HCT116 (cell line): ENCODE data around the gene TMEM143. TPM values are rescaled to one million over a fixed set of nuclear protein-coding genes. Genes with fewer than 3 reads are reported as not detected.
A peak's percentile ranks its signal among the peaks of the same experiment; 100 is the strongest.

Source experiments
- ATAC-seq: fragments of 200-7000 bp; cut with Tn5 transposase; 2 replicates; pipeline ENCODE4 v1.9.1; 2020; ENCODE audit warnings: mild to moderate bottlenecking, moderate library complexity
- BruUV-seq: library from RNA; stranded (reverse); fragments of 400-500 nt; replicated peaks from 2 replicates; lab custom pipeline; 2021; lab: Mats Ljungman, UMichigan
- CTCF ChIA-PET: fragments of 300-600 bp; sonication (Branson Sonifier 250); formaldehyde crosslinking; loops from one replicate; lab custom pipeline; 2021; ENCODE audit warnings: antibody characterized with exemption; lab: Charles Lee
- POLR2A ChIA-PET: fragments of 300-600, 350-600 bp; sonication (Branson Sonifier 250); formaldehyde crosslinking; loops from one replicate; lab custom pipeline; 2021; ENCODE audit warnings: antibody characterized with exemption; lab: Charles Lee
- RAD21 ChIA-PET, 2 experiments: fragments of 300-600 bp; sonication (Branson Sonifier 250); formaldehyde crosslinking; loops; one replicate each; lab custom pipeline; 2023; ENCODE audit warnings: low total read pairs in 2 of 2; ENCODE audit not compliant: uncharacterized antibody in 2 of 2, unreplicated experiment in 2 of 2, low non-redundant PET in 1 of 2; lab: Charles Lee
- DNase-seq: peaks from one replicate; pipeline ENCODE4 v3.0.0-alpha.2; 2010; ENCODE audit warnings: low read depth, low spot score
- H2AFZ ChIP-seq: fragments of 200-600 bp; shearing (Covaris generic), sonication (generic); 2 replicates; pipeline ENCODE4 v1.6.1; 2017; ENCODE audit warnings: low read depth, mixed run types, mixed read lengths, antibody characterized with exemption, low read length; ENCODE audit not compliant: poor library complexity, severe bottlenecking
- H3K27ac ChIP-seq: 2 replicates; pipeline ENCODE4 v1.5.1; 2012; ENCODE audit warnings: low read depth, low read length
- H3K27me3 ChIP-seq: fragments of 200-600 bp; sonication (generic); 2 replicates; pipeline ENCODE4 v1.6.1; 2016; ENCODE audit warnings: mixed run types, low read length, mixed read lengths; ENCODE audit not compliant: insufficient read depth
- H3K36me3 ChIP-seq, 2 experiments: fragments of 200-500 bp in 1 of 2; fragments of 200-600 bp in 1 of 2; sonication (Bioruptor generic) in 1 of 2; sonication (generic) in 1 of 2; 2 replicates each; pipeline versions ENCODE4 v1.5.1 to v1.6.1; 2014 to 2016; ENCODE audit warnings: low read length in 2 of 2, inconsistent platforms in 1 of 2, mixed read lengths in 1 of 2, mixed run types in 1 of 2; ENCODE audit not compliant: insufficient read depth in 2 of 2, control insufficient read depth in 1 of 2
- H3K4me1 ChIP-seq, 2 experiments: fragments of 200-600 bp in 1 of 2; sonication (generic) in 1 of 2; 2 replicates each; pipeline versions ENCODE4 v1.5.1 to v1.6.1; 2012 to 2017; ENCODE audit warnings: low read length in 2 of 2, inconsistent platforms in 1 of 2, mild to moderate bottlenecking in 1 of 2, mixed read lengths in 1 of 2, mixed run types in 1 of 2, moderate library complexity in 1 of 2; ENCODE audit not compliant: insufficient read depth in 2 of 2, control insufficient read depth in 1 of 2
- H3K4me2 ChIP-seq: fragments of 200-600 bp; sonication (generic); 2 replicates; pipeline ENCODE4 v1.6.1; 2017; ENCODE audit warnings: mixed run types, low read length, mixed read lengths
- H3K4me3 ChIP-seq, 2 experiments: fragments of 200-600 bp in 1 of 2; sonication (generic) in 1 of 2; replicated peaks in 1 of 2; 2 replicates each; pipeline ENCODE4 v1.5.1; 2011 to 2016; ENCODE audit warnings: low read length in 2 of 2, control low read depth in 1 of 2, low read depth in 1 of 2, mild to moderate bottlenecking in 1 of 2, mixed read lengths in 1 of 2, mixed run types in 1 of 2
- H3K79me2 ChIP-seq: fragments of 200-600 bp; sonication (generic); 2 replicates; pipeline ENCODE4 v1.6.1; 2017; ENCODE audit warnings: mild to moderate bottlenecking, mixed run types, low read length, moderate library complexity, mixed read lengths; ENCODE audit not compliant: insufficient read depth
- H3K9ac ChIP-seq: fragments of 200-600 bp; sonication (generic); 2 replicates; pipeline ENCODE4 v1.6.1; 2016; ENCODE audit warnings: low read length, mixed read lengths
- H3K9me2 ChIP-seq: fragments of 200-600 bp; sonication (generic), shearing (Covaris generic); 2 replicates; pipeline ENCODE4 v1.6.1; 2017; ENCODE audit warnings: mixed run types, mild to moderate bottlenecking, moderate library complexity; ENCODE audit not compliant: insufficient read depth
- H3K9me3 ChIP-seq, 2 experiments: fragments of 200-500 bp in 1 of 2; fragments of 200-600 bp in 1 of 2; sonication (Bioruptor generic) in 1 of 2; sonication (generic) in 1 of 2; 2 replicates each; pipeline ENCODE4 v1.6.1; 2014 to 2017; ENCODE audit warnings: low read length in 2 of 2, mixed read lengths in 2 of 2, inconsistent platforms in 1 of 2, low read depth in 1 of 2, mild to moderate bottlenecking in 1 of 2, mixed run types in 1 of 2, moderate library complexity in 1 of 2; ENCODE audit not compliant: control insufficient read depth in 1 of 2, insufficient read depth in 1 of 2
- H4K20me1 ChIP-seq: fragments of 200-600 bp; sonication (generic), shearing (Covaris generic); 2 replicates; pipeline ENCODE4 v1.6.1; 2017; ENCODE audit warnings: mixed run types, mild to moderate bottlenecking, moderate library complexity; ENCODE audit not compliant: insufficient read depth
- EZH2 ChIP-seq: fragments of 200-600 bp; sonication (generic); IDR thresholded peaks from 2 replicates; pipeline ENCODE4 v1.6.1; 2017; ENCODE audit warnings: antibody characterized with exemption, mixed run types
- POLR2AphosphoS5 ChIP-seq: IDR thresholded peaks from 2 replicates; pipeline ENCODE4 v1.6.1; 2011; ENCODE audit warnings: mild to moderate bottlenecking, low read depth, low read length, moderate library complexity
- SP1 ChIP-seq: IDR thresholded peaks from 2 replicates; pipeline ENCODE4 v1.6.1; 2012; ENCODE audit warnings: low read depth
- intact Hi-C: fragments of 100-400 bp; cut with micrococcal nuclease; formaldehyde crosslinking; loops from 2 replicates; pipeline ENCODE4 v1.10.0; 2022
- total RNA-seq: library from RNA; stranded (reverse); gene quantifications from one replicate; pipeline ENCODE4 v1.2.1, GENCODE V29; 2021; ENCODE audit not compliant: unreplicated experiment

Gene TMEM143
- total RNA-seq, 1 experiment from 2014 or later = 13.2 TPM

DNA sequence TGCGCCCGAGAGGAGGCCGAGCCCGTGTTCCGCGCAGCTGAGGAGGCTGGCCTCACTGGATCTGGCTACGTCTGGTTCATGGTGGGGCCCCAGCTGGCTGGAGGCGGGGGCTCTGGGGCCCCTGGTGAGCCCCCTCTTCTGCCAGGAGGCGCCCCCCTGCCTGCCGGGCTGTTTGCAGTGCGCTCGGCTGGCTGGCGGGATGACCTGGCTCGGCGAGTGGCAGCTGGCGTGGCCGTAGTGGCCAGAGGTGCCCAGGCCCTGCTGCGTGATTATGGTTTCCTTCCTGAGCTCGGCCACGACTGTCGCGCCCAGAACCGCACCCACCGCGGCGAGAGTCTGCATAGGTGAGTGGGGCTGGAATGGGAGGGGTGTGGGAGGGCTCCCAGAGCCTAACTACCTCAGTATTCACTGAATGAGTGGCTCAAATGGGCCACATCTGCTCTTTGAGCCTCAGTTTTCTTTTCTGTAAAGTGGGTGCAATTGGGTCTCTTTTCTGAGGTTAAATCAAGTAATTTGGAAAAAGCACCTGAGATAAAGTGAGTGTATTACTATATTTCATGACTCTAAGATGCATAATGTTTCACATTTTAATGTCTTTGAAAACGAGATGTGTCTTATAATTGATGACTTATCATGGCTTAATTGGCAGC, 41.4 kb upstream of the TMEM143 start:
- intact Hi-C loops = no loop called here
- no peak overlapping the region for H3K27ac ChIP-seq
- no peaks in the 10 kb centered on the region for H3K27me3 ChIP-seq
- peaks cover 70% of the 10 kb centered on the region for H3K79me2 ChIP-seq
- no peak overlapping the region for H2AFZ ChIP-seq
- H3K4me1 ChIP-seq = peaks cover 10 to 30% of the 10 kb centered on the region in 2 experiments
- no peak overlapping the region for H3K4me2 ChIP-seq
- no peaks in the 10 kb centered on the region for H3K9me3 ChIP-seq
- H3K9me2 ChIP-seq = no peaks in the 10 kb centered on the region
- TF ChIP-seq SP1 (no peak), POLR2AphosphoS5 (no peak)
- no TSS peak for BruUV-seq
- CTCF ChIA-PET = no interaction called here
- no peak for DNase-seq
- RAD21 ChIA-PET = no interaction called here
- POLR2A ChIA-PET = no interaction called here
- H4K20me1 ChIP-seq = no peaks in the 10 kb centered on the region
- H3K36me3 ChIP-seq = peaks cover 0 to 9% of the 10 kb centered on the region in 2 experiments; a peak in 1 of 4 replicates
- no peak overlapping the region for H3K9ac ChIP-seq
- H3K4me3 ChIP-seq = no peak overlapping the region
- no peak for ATAC-seq

DNA sequence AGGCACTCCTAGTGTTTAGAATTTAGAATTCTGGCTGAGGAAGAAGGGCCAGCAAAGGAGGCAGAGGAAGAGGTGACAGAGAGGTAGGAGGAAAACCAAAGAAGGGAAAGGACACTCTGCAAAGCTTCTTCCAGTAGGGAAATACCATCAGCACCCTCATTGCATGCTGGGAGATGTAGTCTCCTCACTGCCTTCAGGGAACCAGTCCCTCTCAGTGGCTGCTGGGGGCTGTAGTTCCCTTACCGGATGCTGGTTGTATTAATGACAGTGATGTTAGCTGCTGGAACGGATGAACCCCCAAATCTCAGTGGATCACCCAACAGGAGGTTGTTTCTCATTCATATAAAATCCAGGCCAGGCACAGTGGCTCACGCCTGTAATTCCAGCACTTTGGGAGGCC, 39.9 kb upstream of the TMEM143 start:
- Histone ChIP-seq H3K36me3 (peaks cover 0 to 9% of the 10 kb centered on the region in 2 experiments; a peak in 1 of 4 replicates), H3K4me1 (peaks cover 13 to 35% of the 10 kb centered on the region in 2 experiments), H4K20me1 (no peaks in the 10 kb centered on the region), H3K4me3 (no peak overlapping the region), H3K9me2 (no peaks in the 10 kb centered on the region), H3K27me3 (no peaks in the 10 kb centered on the region), H3K4me2 (no peak overlapping the region), H2AFZ (no peak overlapping the region), H3K27ac (no peak overlapping the region), H3K79me2 (peaks cover 66% of the 10 kb centered on the region), H3K9ac (no peak overlapping the region), H3K9me3 (no peaks in the 10 kb centered on the region)
- ATAC-seq (no peak), DNase-seq (no peak)
- intact Hi-C loops = no loop called here
- no TSS peak for BruUV-seq
- ChIA-PET POLR2A (interaction anchor here (1.4 to 1.6 kb wide), 2 partner anchors 12 to 49 kb away, joined by 3 to 4 read pairs; partner anchors contain the start of gene KDELR1), RAD21 (no interaction called here), CTCF (interaction anchor here (1.3 kb wide), 1 partner anchor 13 kb away, joined by 6 read pairs; the partner anchor contains the start of gene KDELR1)
- 0 out of 2 replicates have a peak, but pooled peaks have one; percentile 19 for TF ChIP-seq POLR2AphosphoS5
- TF ChIP-seq EZH2 = no peak
